Limb (tissue), 2 donors: ENCODE data around the gene COLQ.
A peak's percentile ranks its signal among the peaks of the same experiment; 100 is the strongest.
"Not testable (repeated sequence)": the region's sequence is repeated elsewhere in the genome, so short reads cannot be mapped to it uniquely, and the experiment has no call there.

Source experiments
- DNase-seq, 2 donors: peaks; one replicate each; pipeline ENCODE4 v3.0.0-alpha.2; 2016; ENCODE audit errors: extremely low spot score in 2 of 2

Gene COLQ

DNA sequence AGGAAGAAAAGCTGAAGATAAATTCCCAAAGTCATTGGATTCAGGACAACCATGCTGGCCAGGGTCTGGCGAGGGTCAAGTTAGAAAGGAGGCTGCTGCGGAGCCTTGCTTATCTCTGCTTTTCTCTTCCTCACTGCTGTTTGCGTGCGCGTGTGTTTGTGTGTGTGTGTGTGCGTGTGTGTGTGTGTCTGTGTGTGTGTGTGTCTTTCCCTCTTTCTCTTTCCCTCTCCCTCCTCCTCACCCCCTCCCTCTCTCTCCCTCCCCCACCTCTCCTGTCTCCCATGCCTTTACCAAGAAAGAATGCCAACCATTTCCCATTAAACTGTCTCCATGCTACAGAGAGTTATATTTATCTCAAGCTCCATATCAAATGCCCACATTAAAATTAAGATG, at the start of gene COLQ:
COLQ (minus strand) TSS at position 134 of the 393 bp plus-strand sequence; CDS start at position 53, 81 bp downstream.
- no peak for DNase-seq

DNA sequence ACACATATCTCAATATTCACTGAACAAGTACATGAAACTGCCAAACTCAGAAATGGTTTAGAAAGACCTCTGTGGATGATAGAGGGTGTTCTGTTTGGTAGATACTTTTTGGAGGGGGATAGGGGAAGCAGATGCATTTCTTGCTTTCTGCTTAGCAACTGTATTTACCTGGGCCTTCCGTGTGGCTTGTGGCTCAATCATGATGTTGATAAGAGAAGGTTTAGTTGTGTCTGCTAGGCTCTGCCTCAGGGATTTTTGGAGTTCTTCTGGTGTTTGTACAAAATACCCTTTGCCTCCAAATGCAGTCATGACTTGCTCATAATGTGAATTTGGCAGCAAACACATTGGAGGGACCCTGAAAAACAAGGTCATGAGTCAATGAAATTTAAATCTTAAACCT, 41.7 kb upstream of the COLQ start:
- DNase-seq = no peak

DNA sequence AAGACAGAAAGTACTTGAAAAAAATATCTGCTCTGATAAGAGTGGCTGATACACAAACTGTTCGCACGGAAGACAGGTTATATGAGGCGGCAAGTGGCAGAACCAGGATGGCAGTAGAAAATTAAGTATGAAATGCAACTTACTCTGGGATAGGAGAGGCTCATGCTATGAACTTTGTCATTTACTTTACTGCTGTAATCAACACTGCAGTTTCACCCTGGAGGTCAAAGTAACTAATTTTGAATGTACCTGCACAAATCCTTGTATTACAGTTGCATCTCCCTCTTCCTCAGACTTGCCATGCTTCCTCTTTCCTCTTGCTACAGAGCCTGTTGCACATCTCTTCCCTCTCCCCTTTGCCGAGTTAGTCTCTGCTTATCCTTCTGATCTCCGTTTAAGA, 41.1 kb upstream of the COLQ start:
- no peak for DNase-seq

DNA sequence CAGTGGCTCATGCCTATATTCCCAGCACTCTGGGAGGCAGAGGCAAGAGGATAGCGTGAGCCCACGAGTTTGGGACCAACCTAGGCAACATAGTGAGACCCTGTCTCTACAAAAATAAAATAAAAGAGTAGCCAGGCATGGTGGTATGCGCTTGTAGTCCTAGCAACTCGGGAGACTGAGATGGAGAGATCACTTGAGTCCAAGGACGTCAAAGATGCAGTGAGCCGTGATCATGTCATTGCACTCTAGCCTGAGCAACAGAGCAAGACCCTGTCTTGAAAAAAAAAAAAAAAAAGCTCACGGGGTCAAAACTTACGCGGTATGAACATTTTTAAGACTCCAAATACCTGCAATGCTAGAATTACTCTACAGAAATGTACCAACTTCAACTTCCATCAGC, 37.1 kb upstream of the COLQ start:
- no peak for DNase-seq

DNA sequence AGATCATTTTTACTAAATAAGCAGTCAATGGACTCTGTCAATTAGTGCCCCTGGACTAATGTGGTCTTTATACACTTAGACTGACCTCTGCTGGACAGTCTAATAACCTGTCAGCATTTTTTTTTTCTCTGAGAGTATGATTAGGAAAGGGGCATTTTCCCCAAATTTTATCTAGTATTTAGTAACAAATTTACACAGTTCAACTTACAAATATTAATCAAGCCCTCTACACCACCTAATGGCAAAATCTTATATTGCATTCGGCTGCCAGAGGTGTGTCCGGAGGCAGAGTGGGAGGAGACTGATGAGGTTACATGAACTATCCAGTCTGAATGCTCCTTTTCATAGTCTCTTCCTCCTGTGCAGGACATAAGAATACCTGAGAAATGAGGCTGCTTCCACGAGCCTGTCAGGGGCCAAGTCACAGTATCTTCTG, 36.0 kb upstream of the COLQ start:
- DNase-seq = peak; percentile 55 to 58

DNA sequence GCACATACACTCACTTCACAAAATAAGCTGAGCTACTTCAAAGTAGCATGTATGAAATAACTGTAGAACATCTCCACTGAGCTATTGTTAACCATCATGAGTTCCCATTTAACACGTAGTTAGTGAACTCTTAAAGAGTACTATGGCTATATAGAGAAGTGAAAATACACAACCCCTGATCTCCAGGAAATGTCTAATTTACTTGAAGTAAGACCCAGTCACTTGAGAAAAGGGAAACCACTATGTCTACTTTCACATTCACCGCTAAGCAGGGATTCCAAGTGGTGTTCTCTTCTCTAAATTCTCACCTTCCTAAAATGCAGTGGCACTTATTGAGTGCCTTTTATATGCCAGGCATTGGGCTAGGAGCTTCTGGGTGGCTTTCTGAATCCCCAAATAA, 35.0 kb upstream of the COLQ start:
- no peak for DNase-seq

DNA sequence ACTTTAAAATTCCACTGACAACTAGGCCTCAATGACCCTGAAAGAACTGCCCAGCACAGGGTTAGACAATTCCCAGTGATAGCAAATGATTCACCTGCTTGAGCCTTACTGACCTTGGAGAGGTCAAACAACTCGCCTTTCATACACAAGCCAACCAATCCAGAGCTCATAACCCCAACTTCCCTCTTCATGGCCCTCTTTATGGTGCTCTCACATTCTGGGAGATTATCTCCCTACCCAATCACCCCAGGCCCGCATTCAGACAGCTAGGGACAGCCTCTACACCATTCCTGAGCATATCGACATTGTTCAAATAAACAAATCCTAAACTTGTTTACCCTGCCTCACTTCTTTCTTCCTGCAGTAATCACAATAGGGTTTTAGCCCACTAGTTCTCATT, 32.2 kb upstream of the COLQ start:
- DNase-seq = no peak

DNA sequence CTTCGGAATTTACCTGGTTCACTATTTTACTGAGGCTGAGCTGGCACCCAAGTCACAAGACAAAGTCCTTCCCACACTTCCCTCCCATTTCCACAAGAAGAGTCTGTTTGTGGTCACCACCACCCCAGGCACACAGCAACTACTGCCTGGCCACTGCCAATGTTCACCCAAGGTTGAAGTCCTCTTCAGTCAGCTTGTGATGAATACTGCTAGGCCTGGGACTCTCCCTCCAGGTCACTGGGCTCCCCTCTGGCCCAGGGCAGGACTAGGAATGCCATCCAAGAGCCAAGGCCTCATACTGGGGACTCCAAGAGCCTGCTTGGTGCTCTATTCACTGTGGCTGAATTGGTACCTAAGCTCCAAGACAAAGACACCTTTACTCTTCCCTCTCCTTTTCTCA, 30.4 kb upstream of the COLQ start:
- no peak for DNase-seq

DNA sequence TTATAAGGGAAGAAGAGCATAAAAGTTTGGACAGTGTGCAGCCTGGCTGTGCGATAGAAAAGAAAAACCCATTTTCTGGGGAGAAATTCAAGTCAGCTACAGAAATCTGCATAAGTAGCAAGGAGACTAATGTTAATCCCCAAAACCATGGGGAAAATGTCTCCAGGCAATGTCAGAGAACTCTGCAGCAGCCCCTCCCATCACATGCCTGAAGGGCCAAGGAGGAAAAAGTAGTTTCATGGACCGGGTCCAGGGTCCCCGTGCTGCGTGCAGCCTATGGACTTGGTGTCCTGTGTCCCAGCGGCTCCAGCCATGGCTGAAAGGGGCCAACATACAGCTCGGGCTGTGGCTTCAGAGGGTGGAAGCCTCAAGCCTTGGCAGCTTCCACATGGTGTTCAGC, 28.3 kb upstream of the COLQ start:
- no peak for DNase-seq

DNA sequence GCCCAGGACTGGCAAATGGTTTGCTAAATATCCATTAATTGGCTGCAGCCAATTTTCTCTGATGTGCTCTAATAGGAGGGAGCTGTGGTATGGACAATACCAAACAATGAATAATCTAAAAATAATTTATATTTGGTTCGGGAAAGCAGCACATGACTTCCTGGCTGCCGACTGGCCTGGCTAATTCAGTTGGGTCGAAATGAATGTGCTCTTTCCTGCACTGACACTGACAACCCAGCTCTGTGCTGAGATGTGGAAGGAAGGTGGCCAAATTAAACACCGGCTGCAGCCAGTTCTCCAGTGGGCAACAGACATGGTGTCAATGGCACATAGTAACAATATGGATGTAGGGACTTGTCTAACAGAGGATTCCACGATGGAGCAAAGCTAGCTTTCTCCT, 21.1 kb upstream of the COLQ start:
- no peak for DNase-seq

DNA sequence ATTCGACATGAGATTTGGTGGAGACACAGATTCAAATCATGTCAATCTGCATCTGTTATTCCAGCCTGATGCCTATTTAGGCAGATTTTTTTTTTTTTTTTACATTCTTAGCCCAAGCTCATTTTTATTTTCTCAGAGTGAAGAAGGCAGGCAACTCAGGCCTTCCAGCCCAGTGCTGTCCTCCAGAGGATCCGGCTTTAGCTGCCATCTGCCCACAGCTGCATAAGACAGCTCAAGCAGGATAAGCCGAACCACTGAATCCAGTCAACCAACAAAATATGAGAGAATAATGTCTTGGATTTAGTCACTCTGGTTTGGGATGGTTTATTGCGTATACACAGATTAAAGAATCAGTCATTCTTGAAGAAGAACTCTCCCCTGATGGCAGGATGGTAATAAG, 19.9 kb upstream of the COLQ start:
- DNase-seq = no peak

DNA sequence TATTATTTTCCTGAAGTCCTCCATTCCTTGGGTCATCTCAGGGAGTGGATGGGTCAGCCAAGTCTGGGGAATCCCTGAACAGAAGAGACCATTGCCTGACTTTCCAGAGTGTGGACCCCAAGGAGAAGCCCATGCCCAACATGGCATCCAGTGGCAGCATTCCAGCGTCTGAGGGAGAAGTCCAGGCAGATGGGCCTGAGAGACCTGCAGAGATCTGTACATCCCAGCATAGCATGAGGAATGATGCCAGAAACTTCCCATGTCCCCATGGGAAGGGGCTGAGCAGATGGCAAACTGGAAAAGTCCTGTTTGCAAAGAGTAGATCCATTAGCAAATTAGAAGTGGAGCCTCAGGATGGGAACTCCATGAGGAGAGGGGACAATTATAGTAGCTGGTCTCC, 17.6 kb upstream of the COLQ start:
- no peak for DNase-seq

DNA sequence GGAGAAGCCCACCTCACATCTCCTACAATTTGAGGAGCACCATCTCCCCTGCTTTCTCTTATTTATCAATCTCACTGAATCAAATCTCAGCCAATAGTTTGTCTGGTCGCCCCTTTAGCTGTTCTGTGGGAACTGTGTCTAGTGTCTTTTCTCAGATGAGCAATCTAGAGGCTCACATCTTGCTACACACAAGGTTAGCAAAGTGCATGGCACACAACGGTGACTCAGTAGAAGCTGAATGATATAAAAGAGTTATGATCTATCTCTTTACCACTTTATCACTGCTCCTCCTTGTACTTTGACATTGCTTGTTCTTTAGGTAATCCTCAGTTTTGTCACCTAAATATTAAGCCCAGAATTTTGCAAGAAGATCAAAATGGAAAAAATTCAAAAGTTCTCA, 16.8 kb upstream of the COLQ start:
- no peak for DNase-seq

DNA sequence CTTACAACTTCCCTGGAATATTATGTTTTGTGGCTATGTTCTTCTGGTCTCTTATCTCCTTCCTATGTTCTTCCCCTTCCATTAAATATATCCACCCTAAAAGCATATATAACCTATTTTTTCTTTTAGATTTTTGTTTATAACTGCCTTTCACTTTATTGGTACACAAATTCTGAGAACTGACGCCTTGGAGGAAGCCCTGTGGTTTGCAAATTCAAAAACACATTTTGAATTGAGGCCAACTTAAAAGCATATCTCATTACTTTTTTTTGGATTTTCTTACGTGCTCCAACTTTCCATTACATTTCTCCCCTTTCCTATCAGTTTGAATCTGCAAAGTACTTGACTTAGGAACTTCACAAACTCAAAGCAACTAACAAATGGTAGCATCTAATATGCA, 15.3 kb upstream of the COLQ start:
- no peak for DNase-seq

DNA sequence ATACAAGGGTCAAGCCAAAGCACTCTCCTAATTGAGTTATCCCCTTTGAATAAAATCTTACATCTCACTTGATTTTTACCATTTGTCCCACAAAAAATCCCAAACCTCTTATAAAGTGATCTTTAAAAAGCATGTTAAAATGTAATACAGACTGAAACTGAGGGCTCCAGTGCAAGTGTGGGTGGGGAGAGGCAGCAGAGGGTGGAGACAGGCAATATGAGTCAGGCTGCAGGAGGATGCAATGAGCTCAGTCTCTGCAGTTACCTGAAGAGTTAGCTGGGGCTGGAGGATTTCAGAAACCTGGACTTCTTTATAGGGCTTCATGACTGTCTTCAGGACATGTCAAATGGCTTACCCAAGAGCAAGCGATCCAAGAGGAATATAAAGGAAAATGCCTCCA, 14.2 kb upstream of the COLQ start:
- no peak for DNase-seq

DNA sequence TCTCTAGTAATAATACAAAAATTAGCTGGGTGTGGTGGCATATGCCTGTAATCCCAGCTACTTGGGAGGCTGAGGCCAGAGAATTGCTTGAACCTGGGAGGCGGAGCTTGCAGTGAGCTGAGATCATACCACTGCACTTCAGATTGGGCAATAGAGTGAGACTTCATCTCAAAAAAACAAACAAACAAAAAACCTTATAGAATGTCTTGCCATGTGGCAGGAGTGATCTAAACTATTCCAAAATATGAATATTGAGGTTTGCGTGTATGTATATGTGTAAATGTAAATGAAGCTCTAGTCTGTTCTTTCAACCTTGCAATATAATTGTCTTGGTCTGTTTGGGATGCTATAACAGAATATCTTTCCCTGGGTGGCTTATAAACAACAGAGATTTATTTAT, 11.1 kb upstream of the COLQ start:
- DNase-seq = not testable (repeated sequence)

DNA sequence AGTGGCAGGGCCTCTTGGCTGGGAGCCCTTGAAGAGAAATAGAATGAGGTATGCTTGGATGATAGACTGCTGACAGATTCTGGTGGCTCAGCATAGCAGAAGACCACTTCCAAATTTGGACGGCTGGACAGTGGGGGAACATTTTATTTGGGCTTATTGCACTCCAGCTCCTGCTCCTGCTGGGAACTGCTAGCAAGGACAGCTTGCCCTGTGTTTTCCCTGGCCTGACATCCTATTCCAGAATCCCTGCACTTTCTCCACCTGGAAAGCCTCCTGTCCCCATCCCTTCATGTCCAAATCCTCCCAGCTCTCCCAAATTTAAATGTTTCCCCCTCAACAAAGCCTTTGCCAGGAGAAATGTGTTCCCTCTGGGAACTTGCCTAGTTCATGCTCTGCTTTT, 9.8 kb upstream of the COLQ start:
- no peak for DNase-seq

DNA sequence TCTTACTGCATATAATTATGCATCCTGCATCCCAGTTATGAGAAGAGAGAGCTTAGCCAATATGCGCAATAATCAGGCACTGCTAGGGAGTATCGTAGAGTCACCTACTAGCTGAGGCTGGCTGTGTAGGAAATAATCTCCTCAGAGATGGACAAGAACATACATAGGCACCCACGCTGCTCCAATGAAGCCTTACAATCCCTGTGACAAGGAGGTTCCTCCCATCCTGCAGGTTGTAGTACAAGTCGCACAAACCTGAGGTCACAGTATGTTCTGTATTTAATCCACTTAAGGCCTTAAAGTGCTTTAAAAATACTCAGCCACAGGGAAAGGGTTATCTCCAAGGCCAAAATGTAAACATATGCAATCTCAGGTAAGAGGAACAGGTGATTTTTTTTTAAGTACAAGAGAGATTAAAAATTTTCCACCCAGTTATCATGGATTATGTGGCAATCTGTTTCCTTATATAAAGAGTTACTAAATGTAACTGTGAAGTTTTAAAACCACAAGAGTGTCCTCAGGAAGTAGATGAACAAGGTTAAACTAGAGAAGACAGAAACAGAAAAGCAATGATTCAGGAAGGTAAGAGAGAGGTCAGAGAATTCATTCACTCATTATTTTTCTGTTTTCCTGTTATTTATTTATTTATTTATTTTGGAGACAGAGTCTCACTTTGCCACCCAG, 7.5 kb upstream of the COLQ start:
- no peak for DNase-seq

DNA sequence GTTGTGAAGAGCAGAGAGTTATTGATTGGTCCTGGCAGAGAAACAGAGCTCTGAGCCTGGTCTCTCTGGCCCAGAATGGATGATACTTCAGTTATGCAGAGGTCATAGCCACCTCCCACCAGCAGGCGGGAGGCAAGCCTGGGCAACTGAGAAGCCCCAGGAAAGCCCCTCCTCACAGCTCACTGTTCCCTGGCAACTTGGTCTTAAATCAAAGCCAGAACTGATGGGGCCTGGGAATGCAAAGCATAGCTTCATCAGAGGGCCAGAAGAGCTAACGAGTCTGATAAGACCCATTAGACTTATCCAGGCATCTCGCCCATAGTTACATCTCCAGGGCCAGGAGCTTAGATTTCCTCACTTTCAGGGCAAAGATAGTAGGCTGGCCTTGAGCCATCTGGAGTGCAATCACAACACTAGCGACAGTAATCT, 5.5 kb upstream of the COLQ start:
- DNase-seq = no peak

DNA sequence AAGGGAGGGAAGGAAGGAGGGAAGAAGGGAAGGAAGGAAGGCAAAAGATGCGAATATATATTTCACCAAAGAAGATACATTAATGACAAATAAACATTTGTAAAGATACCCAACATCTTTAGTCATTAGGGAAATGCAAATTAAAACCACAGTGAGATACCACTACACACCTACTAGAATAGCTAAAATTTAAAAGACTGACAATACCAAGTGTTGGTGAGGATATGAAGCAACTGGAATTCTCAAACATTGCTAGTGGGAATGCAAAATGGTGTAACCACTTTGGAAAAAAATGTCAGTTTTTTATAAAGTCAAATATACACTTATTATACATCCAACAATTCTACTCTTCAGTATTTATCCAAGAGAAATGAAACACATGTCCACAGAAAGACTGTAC, 4.3 kb upstream of the COLQ start:
- DNase-seq = no peak

DNA sequence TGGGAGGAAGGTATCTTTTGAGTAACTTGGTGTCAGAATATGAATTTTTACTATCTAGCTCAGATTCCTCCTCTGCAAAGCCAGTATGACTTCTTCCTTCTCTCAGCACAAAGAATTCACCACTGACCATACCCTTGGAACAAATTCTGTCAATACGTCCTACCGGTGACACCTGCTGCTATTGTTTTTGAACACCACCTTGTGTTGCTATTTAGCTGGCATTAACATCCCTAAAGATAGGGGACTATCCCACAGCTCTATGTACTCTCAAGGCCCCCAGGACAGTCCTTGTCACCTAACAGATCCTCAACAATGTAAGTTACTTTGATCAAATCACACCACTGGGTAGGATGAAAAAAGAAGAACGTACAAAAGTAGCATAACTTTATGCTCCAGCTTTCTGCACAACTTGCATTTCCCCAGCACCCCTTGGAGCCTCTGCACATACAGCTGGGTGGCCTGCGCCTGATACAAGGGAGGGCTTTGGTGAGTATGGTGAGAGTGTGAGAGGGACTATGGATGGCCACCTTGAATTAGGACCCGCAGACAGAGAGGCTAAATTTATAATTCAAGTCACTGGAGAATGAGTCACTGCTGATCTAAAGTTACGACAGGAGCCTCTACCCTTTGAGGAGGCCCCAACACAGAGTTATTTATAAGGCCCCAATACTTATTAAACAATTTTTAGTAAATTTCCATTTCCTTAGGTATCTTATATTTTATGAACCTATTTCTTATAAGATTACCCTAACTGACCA, 2.3 kb upstream of the COLQ start:
- no peak for DNase-seq

DNA sequence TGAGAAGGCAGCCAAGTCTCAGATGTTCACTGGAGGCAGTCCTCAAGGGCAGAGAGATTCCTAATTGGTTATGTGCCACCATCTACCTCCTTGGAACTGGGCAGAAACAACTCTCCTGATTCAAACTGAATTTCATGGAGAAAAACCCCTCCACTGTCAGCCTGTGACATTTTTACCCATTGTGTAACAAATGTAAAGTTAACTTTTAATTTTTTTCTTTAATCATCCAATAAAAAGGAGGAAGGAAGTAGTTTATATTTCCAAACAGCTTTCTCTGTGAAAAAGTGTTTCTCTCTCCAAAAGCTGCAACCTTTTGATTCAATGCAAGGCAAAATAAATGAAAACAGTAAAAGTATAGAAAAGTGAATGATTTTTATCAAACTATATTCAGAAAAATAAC, 510 bp upstream of the COLQ start:
- no peak for DNase-seq
